Fibroblast of peridontal ligament (primary cell): Measurements from ENCODE around the gene BMP4.
A peak's percentile ranks its signal among the peaks of the same experiment; 100 is the strongest.

ENCODE experiments used
- DNase-seq: peaks from one replicate; pipeline ENCODE4 v3.0.0-alpha.2; 2010; ENCODE audit errors: extremely low read depth

The BMP4 gene

GRCh38 chr14:53946404-53947093, 10.1 kb downstream of the BMP4 start:
- DNase-seq: no peak

DNA sequence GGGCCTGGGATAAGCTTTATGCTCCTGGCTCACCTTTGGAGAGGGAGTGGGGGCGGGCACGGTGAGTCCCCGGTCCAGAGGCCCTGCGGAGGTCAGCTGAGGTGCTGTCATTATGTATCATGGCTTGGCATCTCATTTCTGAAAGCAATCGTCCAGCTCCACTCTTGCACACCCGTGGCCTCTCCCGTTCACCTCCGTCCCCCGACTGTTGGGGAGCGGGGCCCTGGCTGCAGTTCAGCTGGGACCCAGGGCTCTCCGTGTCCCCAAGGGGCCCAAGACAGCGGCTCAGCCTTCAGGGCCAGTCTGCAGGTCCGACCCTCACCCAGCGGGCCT, 10.6 kb downstream of the BMP4 start:
- DNase-seq: no peak

DNA sequence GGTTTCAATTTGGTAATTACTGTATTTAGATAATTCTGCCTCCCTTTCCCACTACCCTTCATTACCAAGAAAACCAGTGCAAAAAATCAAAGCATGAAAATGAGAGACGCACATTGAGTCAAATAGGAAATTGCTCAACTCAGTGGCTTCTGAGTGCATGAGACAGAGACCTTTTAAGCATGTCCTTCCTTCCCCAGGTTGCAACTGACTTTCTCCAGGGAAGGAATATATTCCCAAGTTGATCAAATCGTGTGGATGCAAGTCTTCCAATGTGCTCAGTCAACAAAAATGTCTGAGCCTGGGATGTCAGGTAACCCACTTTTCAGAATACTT, 12.9 kb downstream of the BMP4 start:
- DNase-seq: no peak

GRCh38 chr14:53942970-53943750, 13.5 kb downstream of the BMP4 start:
- no peak for DNase-seq

DNA sequence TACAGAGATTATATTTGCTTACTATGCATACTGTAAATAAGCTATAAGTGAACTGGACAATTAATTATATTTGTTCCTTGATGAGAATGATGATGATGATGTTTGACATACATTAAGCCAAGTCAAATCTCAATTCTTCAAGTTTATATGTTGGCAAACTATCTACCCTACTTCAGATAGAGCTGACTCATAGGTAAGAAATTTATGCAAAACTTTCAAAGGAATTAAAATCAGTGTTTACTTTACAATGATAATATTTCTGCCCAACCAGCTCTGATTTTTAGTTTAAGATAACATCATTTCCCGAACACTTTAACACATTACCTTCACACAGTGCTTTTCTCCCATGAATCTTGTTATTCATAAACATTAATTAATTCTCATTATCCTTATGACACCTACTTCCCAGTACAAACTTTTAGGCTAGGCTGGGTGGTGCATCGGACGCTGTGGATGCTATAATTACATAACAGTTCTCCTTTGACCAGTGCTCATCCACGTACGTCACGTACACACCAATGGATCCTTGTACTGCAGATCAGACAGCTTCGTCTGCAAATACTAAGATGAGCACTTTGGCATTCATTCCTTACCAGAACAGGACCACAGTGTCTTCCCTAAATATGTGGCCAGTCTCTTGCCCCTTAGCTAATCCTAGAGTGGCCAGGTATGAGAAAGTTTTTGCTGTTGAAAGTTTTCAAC, 18.3 kb downstream of the BMP4 start:
- no peak for DNase-seq

- no peak for DNase-seq
Observed at GRCh38 chr14:53934778-53935414, 21.7 kb downstream of the BMP4 start.

- DNase-seq: no peak
Observed at GRCh38 chr14:53932966-53933365, 23.7 kb downstream of the BMP4 start.

GRCh38 chr14:53929871-53930715, 26.5 kb downstream of the BMP4 start:
- DNase-seq: no peak

GRCh38 chr14:53927171-53927570, 29.5 kb downstream of the BMP4 start:
- DNase-seq: peak; percentile 63

- DNase-seq: peak; percentile 91
Observed at GRCh38 chr14:53925201-53925766, 31.3 kb downstream of the BMP4 start.

GRCh38 chr14:53924753-53925152, 31.9 kb downstream of the BMP4 start:
- peak; percentile 87 for DNase-seq

GRCh38 chr14:53921027-53921426, 35.6 kb downstream of the BMP4 start:
- DNase-seq: no peak

GRCh38 chr14:53916239-53916638, 40.4 kb downstream of the BMP4 start:
- DNase-seq: no peak

- DNase-seq: no peak
Observed at GRCh38 chr14:53915364-53916014, 41.1 kb downstream of the BMP4 start.

DNA sequence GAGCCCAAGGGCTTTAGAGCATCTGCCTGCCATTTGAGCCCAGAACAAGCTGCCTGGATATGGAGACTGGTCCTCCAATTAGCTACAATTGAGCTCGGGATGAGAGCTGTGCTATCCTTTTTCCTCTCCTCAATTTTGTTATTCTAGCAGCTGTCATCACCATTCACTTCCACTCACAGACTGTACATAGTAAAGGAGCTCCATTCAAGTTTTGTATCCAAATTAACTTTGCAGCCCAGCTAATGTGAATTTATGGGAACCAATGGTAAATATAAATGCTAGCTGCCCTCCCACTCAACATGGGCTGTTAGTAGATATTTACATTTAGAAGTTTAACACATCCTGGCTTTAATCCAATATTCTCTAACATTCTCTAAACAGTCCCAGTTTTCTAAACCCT, 44.6 kb downstream of the BMP4 start:
- DNase-seq: no peak

- no peak for DNase-seq
Observed at GRCh38 chr14:53908416-53908815, 48.2 kb downstream of the BMP4 start.

GRCh38 chr14:53902307-53902706, 54.3 kb downstream of the BMP4 start:
- no peak for DNase-seq

DNA sequence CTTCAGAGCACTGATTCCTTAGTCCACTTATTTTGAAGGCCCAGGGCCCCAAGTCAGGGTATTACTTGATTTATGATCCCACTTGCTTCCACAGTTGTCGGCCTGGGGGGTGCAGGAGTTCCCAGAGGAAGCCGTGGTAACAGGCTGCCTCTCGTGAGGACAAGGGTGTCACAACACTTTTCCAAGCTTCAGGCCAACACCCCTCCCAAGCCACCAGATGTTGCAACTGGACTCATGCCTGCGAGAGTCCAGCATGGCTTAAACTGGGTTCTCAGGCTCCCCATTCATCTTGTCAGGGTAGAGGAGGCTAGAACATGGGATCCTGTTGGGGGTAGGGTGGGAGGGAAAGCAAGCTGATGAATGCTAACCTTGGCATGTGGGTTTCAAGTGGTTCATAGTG, 56.1 kb downstream of the BMP4 start:
- DNase-seq: no peak
